ENCODE data around the gene TSEN54.
"Not testable (repeated sequence)": the region's sequence is repeated elsewhere in the genome, so short reads cannot be mapped to it uniquely, and the experiment has no call there.

Gene TSEN54
- total RNA-seq = 86.8 to 132 (median 103) reads per million in 4 experiments

DNA sequence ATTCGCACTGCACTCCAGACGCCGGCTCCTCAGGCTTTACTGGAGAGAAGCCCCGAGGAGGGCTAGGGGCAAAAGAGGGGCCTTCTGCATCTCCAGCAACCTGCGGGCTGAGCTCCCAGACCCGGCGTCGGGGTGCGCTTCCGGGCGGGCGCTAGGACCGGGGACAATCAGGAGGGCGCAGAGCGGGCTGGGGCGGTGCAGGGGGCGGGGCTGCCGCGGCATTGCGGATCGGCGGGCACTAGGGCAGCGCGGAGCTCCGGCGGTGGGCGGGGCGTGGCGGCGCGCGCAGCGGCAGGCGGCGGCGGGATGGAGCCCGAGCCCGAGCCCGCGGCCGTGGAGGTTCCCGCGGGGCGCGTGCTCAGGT, at the start of gene TSEN54:
Gene TSEN54 (plus strand): TSS at position 274 of the 364 bp plus-strand sequence. CDS start 33 bp downstream, at position 307.
- DNase-seq = peak; percentile 84

DNA sequence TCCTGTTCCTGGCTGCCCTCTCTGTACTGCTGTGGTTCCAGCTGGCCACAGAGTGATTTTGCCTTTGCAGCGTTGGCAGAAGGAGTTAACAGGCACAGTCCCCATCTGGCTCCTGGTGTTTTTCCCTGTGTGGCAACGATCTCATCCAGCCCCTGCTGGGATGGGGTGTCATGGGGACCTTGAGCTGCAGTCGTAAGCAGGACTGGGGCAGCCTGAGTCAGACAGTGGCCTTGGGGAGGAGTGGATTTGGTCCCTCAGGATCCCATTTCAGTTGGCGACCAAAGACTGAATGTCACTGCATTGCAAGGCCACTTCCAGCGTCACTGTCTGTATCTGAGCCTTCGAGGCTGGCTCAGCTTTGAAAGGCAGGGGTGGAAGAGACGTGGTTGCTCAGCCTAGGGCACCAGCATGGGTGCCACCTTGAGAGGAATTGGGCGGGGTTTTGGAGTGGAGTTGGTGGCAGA, 48.0 kb upstream of the TSEN54 start:
- DNase-seq = no peak

- no peak for DNase-seq
Observed at GRCh38 chr17:75468779-75469373, 47.5 kb upstream of the TSEN54 start.

DNA sequence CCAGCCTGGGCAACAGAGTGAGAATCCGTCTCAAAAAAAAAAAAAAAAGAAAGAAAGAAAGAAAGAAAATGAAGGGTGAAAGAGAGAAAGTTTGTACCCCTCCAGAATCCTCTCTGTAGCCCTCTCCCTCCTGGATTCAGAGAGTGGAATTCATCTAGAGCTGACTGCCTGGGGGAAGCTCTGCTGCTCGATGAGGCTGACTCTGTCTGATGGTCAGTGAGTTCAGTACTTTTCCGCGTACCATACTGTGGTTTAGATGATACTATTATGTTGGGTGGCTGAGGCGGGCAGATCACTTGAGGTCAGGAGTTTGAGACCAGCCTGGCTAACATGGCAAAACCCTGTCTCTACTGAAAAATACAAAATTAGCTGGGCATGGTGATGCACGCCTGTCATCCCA, 45.1 kb upstream of the TSEN54 start:
- no peak for DNase-seq

DNA sequence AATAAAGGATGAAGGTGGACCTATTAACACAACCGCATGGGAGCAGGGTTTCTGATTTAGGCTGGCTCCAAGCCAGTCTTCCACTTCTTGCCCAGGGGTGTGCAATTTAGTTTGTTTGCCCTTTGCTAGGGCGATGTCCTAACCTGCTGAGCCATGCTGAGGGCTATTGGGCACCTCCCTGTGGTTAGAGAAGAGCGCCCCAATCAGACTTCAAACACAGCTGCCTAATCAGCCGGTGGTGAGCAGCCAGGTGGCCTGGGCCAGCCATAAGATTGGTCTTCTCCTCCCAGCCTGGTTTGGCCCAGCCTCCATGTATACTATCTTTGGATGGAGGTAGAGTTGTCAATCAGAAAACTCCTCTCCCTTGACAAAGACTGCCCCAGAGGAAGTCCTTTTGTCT, 44.2 kb upstream of the TSEN54 start:
- DNase-seq = no peak

GRCh38 chr17:75473246-75473645, 43.1 kb upstream of the TSEN54 start:
- DNase-seq = no peak

DNA sequence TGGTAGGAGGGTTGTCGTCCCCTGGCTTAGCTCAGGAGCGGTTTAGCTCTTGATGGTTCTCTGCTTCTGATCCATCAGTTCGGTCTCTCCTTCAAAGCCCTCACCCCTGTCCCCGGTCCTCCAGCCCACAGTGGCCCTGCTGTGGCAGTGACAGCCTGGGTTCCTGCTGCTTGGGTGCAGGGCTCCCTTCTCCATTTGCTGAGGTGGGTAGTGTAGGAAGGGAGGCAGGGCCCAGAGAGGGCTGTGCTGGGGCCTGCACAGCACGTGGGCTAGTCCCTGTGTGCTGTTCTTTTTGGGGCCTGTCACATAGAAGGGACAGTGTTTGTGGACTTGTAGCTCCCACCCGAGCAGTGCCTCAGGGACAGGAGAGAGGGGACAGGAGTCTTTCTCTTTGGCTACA, 41.6 kb upstream of the TSEN54 start:
- no peak for DNase-seq

- no peak for DNase-seq
Observed at GRCh38 chr17:75475144-75475835, 41.0 kb upstream of the TSEN54 start.

DNA sequence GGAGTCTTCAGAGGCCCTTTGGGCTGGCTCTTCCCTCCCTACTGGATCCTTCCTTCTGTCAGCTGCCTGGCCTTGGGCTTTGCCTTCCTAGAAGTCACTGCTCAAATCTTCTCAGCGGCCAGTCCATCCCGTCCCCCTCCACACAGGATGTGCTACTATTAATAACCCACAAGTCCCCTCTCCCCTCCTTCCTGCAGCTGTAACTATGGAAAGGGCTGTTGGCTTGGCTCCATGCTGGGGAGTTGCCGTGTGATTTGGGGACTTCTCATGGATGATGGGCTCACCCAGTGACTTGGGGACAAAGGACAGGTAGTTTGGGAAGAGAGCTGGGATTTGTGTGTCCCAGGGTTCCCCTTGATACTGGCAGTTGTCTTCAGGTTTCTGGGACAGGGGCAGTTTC, 40.5 kb upstream of the TSEN54 start:
- no peak for DNase-seq

DNA sequence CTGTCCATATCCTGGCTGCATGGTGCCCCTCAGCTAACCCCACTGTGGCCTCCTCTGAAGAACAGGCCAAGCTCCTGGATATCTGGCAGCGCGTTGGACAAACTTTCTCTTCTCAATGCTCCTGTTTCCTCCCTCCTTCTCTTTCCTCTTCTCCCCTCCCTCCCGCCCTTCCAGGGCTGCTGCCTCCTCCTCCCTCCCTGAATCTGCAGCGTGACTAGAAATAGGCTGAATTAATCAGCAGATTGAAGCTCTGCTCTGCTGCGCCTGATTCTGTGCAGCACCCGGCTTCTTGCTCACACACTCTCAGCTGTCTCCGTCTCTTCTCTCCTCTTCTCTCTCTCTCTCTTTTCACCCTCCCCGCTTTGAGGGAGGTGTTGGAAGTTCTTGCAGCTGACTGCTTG, 40.1 kb upstream of the TSEN54 start:
- DNase-seq = no peak

GRCh38 chr17:75476752-75477489, 39.4 kb upstream of the TSEN54 start:
- DNase-seq = no peak

DNA sequence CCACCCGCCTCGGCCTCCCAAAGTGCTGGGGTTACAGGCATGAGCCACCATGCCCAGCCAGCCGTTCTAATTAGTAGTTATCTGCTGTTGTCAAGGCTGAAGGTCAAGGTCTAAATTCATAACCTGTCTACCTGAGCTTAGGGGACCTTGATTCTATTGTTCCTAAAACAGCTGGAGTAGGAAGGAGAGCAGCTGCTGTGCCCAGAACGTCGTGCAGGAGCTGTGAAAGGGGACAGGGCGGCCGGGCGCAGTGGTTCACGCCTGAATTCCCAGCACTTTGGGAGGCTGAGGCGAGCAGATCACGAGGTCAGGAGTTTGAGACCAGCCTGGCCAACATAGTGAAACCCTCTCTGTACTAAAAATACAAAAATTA, 38.9 kb upstream of the TSEN54 start:
- DNase-seq = not testable (repeated sequence)

- DNase-seq = no peak
Observed at GRCh38 chr17:75478508-75478907, 37.8 kb upstream of the TSEN54 start.

- DNase-seq = no peak
Observed at GRCh38 chr17:75480281-75480680, 36.0 kb upstream of the TSEN54 start.

- no peak for DNase-seq
Observed at GRCh38 chr17:75481194-75482068, 34.9 kb upstream of the TSEN54 start.

GRCh38 chr17:75482098-75482942, 34.0 kb upstream of the TSEN54 start:
- DNase-seq = no peak

DNA sequence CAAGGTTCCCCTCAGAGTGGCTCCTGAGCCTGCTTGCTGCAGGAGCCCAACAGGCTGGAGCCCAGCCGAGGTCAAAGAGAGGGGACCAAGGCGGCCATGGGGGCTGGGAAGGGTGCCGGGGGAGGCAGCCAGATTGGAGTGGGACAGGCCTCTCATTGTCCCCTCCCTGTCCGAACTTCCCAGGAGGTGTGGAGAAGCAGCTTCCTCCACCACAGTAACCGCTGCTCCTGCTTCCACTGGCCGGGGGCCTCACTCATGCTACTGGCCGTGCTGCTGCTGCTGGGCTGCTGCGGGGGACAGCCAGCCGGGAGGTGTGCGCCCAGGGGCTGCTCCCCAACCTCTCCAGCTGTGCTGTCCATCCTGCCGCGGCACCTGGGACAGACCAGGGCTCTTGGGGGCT, 30.6 kb upstream of the TSEN54 start:
- no peak for DNase-seq

DNA sequence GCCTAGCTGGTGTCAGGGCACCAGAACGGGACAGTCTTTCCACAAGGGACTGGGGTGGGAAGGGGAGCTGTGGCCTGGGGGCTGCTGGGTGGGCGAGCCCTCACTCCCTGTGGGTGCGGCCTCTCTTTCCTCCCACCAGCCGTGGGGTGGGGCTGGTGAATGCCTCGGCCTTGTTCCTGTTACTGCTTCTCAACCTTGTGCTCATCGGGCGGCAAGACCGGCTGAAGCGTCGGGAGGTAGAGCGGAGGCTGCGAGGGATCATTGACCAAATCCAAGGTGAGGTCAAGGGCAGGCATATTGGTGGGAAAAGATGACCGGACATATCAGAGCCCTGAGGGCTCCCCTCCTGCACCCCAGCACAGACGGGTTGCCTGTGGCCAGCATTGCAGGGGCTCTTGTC, 30.2 kb upstream of the TSEN54 start:
- no peak for DNase-seq

GRCh38 chr17:75486951-75487350, 29.4 kb upstream of the TSEN54 start:
- no peak for DNase-seq

DNA sequence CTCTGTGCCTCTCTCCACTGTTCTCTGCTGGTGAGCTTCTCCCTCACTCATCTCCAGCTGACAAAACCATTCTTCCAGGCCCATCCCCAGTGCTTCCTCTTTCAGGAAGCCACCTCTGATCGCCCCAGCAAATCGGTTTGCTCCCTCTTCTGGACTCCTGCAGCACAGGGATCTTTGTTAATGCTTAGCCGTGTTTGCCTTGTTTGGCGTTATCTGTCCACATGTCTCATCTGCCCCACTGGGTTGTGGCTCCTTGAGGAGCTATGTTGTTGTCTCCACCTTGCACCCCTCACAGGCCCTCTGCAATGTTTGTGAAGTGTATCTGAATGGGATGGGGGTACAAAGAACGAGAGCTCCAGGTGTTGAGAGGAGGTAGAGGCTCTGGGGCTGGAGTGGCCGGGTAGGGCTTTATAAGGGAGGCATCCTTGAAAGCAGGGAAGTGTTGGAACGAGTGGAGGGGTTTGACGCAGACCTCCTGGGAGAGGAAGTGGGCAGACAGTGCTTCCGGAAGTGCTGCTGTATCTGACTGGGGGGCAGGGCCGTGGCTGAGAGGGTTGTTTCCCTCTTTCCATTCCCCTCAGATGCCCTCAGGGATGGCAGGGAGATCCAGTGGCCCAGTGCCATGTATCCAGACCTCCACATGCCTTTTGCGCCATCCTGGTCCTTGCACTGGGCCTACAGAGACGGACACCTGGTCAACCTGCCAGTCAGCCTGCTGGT, 28.8 kb upstream of the TSEN54 start:
- DNase-seq = peak; percentile 7

Data from effector CD8-positive, alpha-beta T cell (primary cell).